ENCODE results near the gene PPP1R27.

Gene PPP1R27

GRCh38 chr17:81822996-81823819 is 11.6 kb downstream of the PPP1R27 start:
- H3K4me3 ChIP-seq (ENCODE audit: low read length): no peak overlapping the region
- TF ChIP-seq CTCF (conservative IDR thresholded peaks at IDR 0.05; ENCODE audit: low read depth, low read length): no peak
- no peak for DNase-seq (ENCODE audit: low read depth)

GRCh38 chr17:81822312-81822637 is 12.6 kb downstream of the PPP1R27 start:
- no peak for DNase-seq (ENCODE audit: low read depth)
- no peak for TF ChIP-seq CTCF (conservative IDR thresholded peaks at IDR 0.05; ENCODE audit: low read depth, low read length)
- H3K4me3 ChIP-seq (ENCODE audit: low read length): no peak overlapping the region

- TF ChIP-seq CTCF (conservative IDR thresholded peaks at IDR 0.05; ENCODE audit: low read depth, low read length): peak; percentile 69
- no peak for DNase-seq (ENCODE audit: low read depth)
- H3K4me3 ChIP-seq (ENCODE audit: low read length): no peak overlapping the region
Measured at GRCh38 chr17:81821603-81822311, 13.1 kb downstream of the PPP1R27 start.

GRCh38 chr17:81821147-81821546 is 13.7 kb downstream of the PPP1R27 start:
- DNase-seq (ENCODE audit: low read depth): no peak
- no peak for TF ChIP-seq CTCF (conservative IDR thresholded peaks at IDR 0.05; ENCODE audit: low read depth, low read length)
- H3K4me3 ChIP-seq (ENCODE audit: low read length): no peak overlapping the region

- H3K4me3 ChIP-seq (ENCODE audit: low read length): no peak overlapping the region
- TF ChIP-seq CTCF (conservative IDR thresholded peaks at IDR 0.05; ENCODE audit: low read depth, low read length): no peak
- DNase-seq (ENCODE audit: low read depth): no peak
Measured at GRCh38 chr17:81819708-81820107, 15.1 kb downstream of the PPP1R27 start.

GRCh38 chr17:81817758-81818147 is 17.1 kb downstream of the PPP1R27 start:
- no peak for DNase-seq (ENCODE audit: low read depth)
- H3K4me3 ChIP-seq (ENCODE audit: low read length): no peak overlapping the region
- no peak for TF ChIP-seq CTCF (conservative IDR thresholded peaks at IDR 0.05; ENCODE audit: low read depth, low read length)

GRCh38 chr17:81815646-81815986 is 19.2 kb downstream of the PPP1R27 start:
- TF ChIP-seq CTCF (conservative IDR thresholded peaks at IDR 0.05; ENCODE audit: low read depth, low read length): no peak
- no peak for DNase-seq (ENCODE audit: low read depth)
- H3K4me3 ChIP-seq (ENCODE audit: low read length): no peak overlapping the region
